Activated B cell treated with CpG ODN at 0.5 μM for 24 hours (primary cell): ENCODE data around the gene C2CD2L. TPM values are rescaled to one million over a fixed set of nuclear protein-coding genes. Genes with fewer than 3 reads are reported as not detected.
A peak's percentile ranks its signal among the peaks of the same experiment; 100 is the strongest.

ENCODE experiments used
- ATAC-seq: fragments of 200-7000 bp; cut with Tn5 transposase; one replicate; pipeline ENCODE4 v1.10.0; 2021; ENCODE audit warnings: low read depth, mild to moderate bottlenecking, moderate library complexity
- CTCF ChIA-PET: fragments of 350-600 bp; sonication (Branson Sonifier 250); formaldehyde crosslinking; loops from one replicate; lab custom pipeline; 2021; ENCODE audit warnings: antibody characterized with exemption; lab: Charles Lee
- POLR2A ChIA-PET: fragments of 350-600 bp; sonication (Branson Sonifier 250); formaldehyde crosslinking; loops from one replicate; lab custom pipeline; 2021; ENCODE audit warnings: antibody characterized with exemption; lab: Charles Lee
- DNase-seq: peaks from one replicate; pipeline ENCODE4 v3.0.0; 2022
- H3K27ac Mint-ChIP-seq: one replicate; pipeline ENCODE4 v1.8.0; 2020; ENCODE audit warnings: mixed read lengths
- H3K27me3 Mint-ChIP-seq: one replicate; pipeline ENCODE4 v1.8.0; 2021; ENCODE audit warnings: mixed read lengths
- H3K36me3 Mint-ChIP-seq: one replicate; pipeline ENCODE4 v1.8.0; 2021; ENCODE audit warnings: low read depth, mixed read lengths
- H3K4me1 Mint-ChIP-seq: one replicate; pipeline ENCODE4 v1.8.0; 2021; ENCODE audit warnings: mixed read lengths
- H3K4me3 Mint-ChIP-seq: one replicate; pipeline ENCODE4 v1.8.0; 2020; ENCODE audit warnings: mild to moderate bottlenecking, mixed read lengths
- H3K9me3 Mint-ChIP-seq: one replicate; pipeline ENCODE4 v1.8.0; 2020; ENCODE audit warnings: mixed read lengths
- intact Hi-C: fragments of 100-400 bp; cut with micrococcal nuclease; formaldehyde crosslinking; loops from one replicate; pipeline ENCODE4 v1.15.1; 2024
- total RNA-seq: library from RNA; stranded (reverse); gene quantifications from 2 replicates; pipeline ENCODE4 v1.2.3, GENCODE V29; 2022
- TF ChIP-seq, protein P1 (sequence below): fragments of 200-600 bp; IDR thresholded peaks from one replicate; pipeline ENCODE4 v1.8.0; 2022; ENCODE audit warnings: antibody characterized with exemption, mild to moderate bottlenecking

The C2CD2L gene
- total RNA-seq, 1 donor from 2014 or later = 6.7 TPM

DNA sequence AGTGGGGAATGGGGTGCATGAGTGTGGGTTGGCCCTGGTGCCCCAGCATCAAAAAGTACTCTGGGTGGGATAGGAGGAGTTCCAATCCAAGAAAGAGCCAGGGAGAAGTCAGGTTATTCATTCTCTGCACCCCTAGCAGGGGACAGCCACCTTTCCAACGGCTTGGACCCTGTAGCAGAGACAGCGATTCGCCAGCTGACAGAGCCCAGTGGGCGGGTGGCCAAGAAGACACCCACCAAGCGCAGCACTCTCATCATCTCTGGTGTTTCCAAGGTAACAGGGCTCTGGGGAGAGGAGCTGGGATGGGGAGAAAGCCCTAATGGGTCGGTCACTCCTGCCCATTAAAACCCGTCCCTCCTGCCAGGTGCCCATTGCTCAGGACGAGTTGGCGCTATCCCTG is 6.6 kb downstream of the C2CD2L start:
- CTCF ChIA-PET = no interaction called here
- Mint-ChIP-seq H3K36me3 (peaks cover 45% of the 10 kb centered on the region), H3K4me3 (no peak overlapping the region), H3K27ac (no peak overlapping the region), H3K9me3 (no peaks in the 10 kb centered on the region), H3K27me3 (no peaks in the 10 kb centered on the region), H3K4me1 (peaks cover 18% of the 10 kb centered on the region)
- DNase-seq = no peak
- POLR2A ChIA-PET = no interaction called here
- intact Hi-C loops = no loop called here
- TF ChIP-seq, protein P1, sequence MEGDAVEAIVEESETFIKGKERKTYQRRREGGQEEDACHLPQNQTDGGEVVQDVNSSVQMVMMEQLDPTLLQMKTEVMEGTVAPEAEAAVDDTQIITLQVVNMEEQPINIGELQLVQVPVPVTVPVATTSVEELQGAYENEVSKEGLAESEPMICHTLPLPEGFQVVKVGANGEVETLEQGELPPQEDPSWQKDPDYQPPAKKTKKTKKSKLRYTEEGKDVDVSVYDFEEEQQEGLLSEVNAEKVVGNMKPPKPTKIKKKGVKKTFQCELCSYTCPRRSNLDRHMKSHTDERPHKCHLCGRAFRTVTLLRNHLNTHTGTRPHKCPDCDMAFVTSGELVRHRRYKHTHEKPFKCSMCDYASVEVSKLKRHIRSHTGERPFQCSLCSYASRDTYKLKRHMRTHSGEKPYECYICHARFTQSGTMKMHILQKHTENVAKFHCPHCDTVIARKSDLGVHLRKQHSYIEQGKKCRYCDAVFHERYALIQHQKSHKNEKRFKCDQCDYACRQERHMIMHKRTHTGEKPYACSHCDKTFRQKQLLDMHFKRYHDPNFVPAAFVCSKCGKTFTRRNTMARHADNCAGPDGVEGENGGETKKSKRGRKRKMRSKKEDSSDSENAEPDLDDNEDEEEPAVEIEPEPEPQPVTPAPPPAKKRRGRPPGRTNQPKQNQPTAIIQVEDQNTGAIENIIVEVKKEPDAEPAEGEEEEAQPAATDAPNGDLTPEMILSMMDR = no peak
- no peak for ATAC-seq

DNA sequence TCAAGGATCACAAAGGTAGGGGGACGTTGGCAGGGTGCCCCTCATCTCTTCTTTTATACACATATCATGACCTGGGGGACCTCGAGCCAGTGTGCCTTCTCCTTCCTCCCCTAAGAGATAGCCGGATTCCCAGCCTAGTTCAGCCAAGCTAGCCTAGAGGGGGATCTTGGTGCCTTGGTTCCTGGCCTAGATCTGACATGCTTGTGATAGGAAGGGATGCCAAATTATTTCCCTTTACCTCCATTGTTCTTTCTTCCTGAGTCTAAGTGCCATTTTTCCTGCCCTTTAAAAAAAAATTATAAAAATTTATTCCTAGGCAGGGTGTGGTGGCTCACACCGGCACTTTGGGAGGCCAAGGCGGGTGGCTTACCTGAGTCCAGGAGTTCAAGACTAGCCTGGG is 7.2 kb downstream of the C2CD2L start:
- peaks cover 45% of the 10 kb centered on the region for H3K36me3 Mint-ChIP-seq
- POLR2A ChIA-PET = no interaction called here

DNA sequence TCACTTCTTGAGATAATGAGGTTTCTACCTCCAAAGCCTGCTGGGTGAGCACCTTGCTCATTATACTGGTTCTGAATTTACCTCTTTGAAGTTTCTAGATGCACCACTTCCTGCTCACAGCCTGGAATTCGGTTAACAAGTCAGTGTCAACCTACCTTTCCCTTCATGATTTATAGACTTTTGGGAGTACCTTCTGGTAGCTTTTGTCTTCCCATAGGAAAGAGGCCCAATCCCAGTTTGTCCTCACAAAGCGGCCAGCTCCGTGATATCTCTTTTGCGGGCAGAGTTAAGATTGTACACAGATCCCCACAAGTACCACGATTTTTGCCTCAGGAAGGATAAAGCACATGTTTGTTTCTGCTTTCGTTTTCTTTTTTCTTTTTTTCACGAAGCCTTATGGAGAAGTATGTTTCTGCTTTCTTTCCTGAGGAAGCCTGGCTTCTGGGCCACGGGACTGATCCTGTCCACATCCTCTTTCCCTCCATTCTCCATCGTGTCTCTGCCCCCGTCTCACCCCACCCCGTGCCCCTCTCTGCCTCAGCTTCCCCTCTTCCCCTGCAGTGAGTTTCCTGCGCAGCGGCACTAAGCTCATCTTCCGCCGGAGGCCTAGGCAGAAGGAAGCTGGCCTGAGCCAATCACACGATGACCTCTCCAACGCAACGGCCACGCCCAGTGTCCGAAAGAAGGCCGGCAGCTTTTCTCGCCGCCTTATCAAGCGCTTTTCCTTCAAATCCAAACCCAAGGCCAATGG is 8.5 kb downstream of the C2CD2L start:
- no peak for DNase-seq
- H3K36me3 Mint-ChIP-seq = peaks cover 44% of the 10 kb centered on the region
- CTCF ChIA-PET = no interaction called here

More for the DNA sequence above, 7.2 kb downstream of the C2CD2L start:
- Mint-ChIP-seq H3K27ac (no peak overlapping the region), H3K9me3 (no peaks in the 10 kb centered on the region), H3K27me3 (no peaks in the 10 kb centered on the region), H3K4me1 (peaks cover 11% of the 10 kb centered on the region), H3K4me3 (no peak overlapping the region)
- ATAC-seq (no peak), DNase-seq (no peak)
- intact Hi-C loops = no loop called here
- CTCF ChIA-PET = no interaction called here
- TF ChIP-seq, protein P1 = no peak

DNA sequence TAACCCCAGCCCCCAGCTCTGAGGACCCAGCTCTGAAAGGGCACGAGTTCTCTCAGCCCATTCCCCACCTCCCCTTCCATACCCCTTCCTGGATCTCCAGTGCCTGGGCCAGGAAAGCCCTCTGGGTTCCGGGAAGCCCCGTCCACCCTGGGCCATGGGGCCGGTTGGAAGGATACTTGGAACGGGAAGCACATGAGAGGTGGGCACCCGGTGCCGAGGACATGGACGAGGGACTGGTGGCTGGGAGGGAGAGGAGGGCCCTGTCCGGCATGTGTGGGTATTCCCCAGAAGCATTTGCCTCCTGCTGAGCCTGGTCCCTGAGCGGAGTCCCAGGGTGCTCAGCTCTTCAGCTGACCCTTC is 9.1 kb downstream of the C2CD2L start:
- Mint-ChIP-seq H3K36me3 (peaks cover 40% of the 10 kb centered on the region), H3K4me3 (no peak overlapping the region), H3K27ac (no peak overlapping the region), H3K9me3 (no peaks in the 10 kb centered on the region), H3K27me3 (no peaks in the 10 kb centered on the region), H3K4me1 (peaks cover 19% of the 10 kb centered on the region)
- intact Hi-C loops = no loop called here
- ChIA-PET POLR2A (interaction anchor here (0.8 kb wide), 1 partner anchor 22 kb away, joined by 3 read pairs; no protein-coding TSS in a partner anchor), CTCF (no interaction called here)
- ATAC-seq (no peak), DNase-seq (no peak)
- TF ChIP-seq, protein P1 = no peak

More for the DNA sequence above, 8.5 kb downstream of the C2CD2L start:
- intact Hi-C loops = no loop called here
- no peak for ATAC-seq
- H3K4me3 Mint-ChIP-seq = no peak overlapping the region
- no peaks in the 10 kb centered on the region for H3K27me3 Mint-ChIP-seq
- H3K27ac Mint-ChIP-seq = peak overlapping the region; percentile 43
- H3K9me3 Mint-ChIP-seq = no peaks in the 10 kb centered on the region
- peaks cover 14% of the 10 kb centered on the region for H3K4me1 Mint-ChIP-seq
- TF ChIP-seq, protein P1 = no peak
- POLR2A ChIA-PET = interaction anchor here (0.8 kb wide), 1 partner anchor 21 kb away, joined by 3 read pairs; no protein-coding TSS in a partner anchor

DNA sequence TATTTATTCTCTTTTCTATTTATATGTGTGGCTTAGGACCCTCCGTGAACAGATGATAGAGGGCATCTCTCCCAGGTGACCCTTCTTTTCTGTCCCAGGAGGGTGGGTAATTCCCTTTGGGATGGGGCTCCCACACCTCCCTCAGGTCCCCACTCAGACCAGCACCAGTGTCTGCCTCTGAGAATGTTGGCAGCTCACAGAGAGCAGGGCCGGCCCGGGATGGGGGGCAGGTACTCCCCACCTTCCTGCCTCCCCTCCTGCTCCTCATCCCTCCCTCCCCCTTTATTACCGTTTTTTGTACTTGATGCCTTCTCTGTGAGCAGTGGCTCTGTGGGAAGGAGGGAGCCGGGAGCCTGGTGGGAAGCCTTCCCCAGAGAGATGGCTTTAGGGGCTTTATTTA is 9.5 kb downstream of the C2CD2L start:
- no peak for ATAC-seq
- Mint-ChIP-seq H3K4me3 (no peak overlapping the region), H3K4me1 (peaks cover 21% of the 10 kb centered on the region), H3K27me3 (no peaks in the 10 kb centered on the region), H3K9me3 (no peaks in the 10 kb centered on the region), H3K27ac (no peak overlapping the region), H3K36me3 (peaks cover 40% of the 10 kb centered on the region)
- ChIA-PET CTCF (no interaction called here), POLR2A (interaction anchor here (0.8 kb wide), 1 partner anchor 22 kb away, joined by 3 read pairs; no protein-coding TSS in a partner anchor)
- TF ChIP-seq, protein P1 = no peak
- intact Hi-C loops = no loop called here
- no peak for DNase-seq
